HepG2 (cell line): ENCODE data around the gene SMTNL1. TPM values are rescaled to one million over a fixed set of nuclear protein-coding genes. Genes with fewer than 3 reads are reported as not detected.

Experiments
- ATAC-seq: fragments of 200-7000 bp; cut with Tn5 transposase; 3 replicates; pipeline ENCODE4 v1.9.1; 2020; ENCODE audit warnings: mild to moderate bottlenecking, moderate library complexity
- BruUV-seq: library from RNA; stranded (reverse); fragments of 400-500 nt; replicated peaks from 2 replicates; lab custom pipeline; 2021; lab: Mats Ljungman, UMichigan
- CTCF ChIA-PET: fragments of 300-600 bp; formaldehyde crosslinking; extraction: SDS; loops from one replicate; lab custom pipeline; 2021; ENCODE audit warnings: low total read pairs, inconsistent platforms, low intra/inter-chr PET ratio; lab: Yijun Ruan, JAX
- POLR2A ChIA-PET: fragments of 350-600 bp; sonication (Branson Sonifier 250); formaldehyde crosslinking; loops from one replicate; lab custom pipeline; 2020; ENCODE audit warnings: antibody characterized with exemption, inconsistent platforms; lab: Yijun Ruan, JAX
- DNase-seq: peaks from one replicate; pipeline ENCODE4 v3.0.0-alpha.2; 2015; ENCODE audit warnings: low spot score
- FAIRE-seq: peaks from 3 replicates; lab custom pipeline; 2011; peaks lifted over from hg19 to GRCh38; lab: Jason Lieb, UNC
- H2AFZ ChIP-seq: one replicate; pipeline ENCODE4 v1.6.1; 2011; ENCODE audit warnings: low read length, inconsistent platforms
- H3K27ac ChIP-seq: fragments of 300-600 bp; 3 replicates; pipeline ENCODE4 v1.8.0; 2011; ENCODE audit warnings: mixed run types, mild to moderate bottlenecking, mixed read lengths, low read length, inconsistent platforms; ENCODE audit not compliant: insufficient read depth; ENCODE audit errors: extremely low read length
- H3K27me3 ChIP-seq, 2 experiments: fragments of 200-600 bp in 1 of 2; 2 replicates in 1 of 2; 3 replicates in 1 of 2; pipeline versions ENCODE4 v1.6.0 to v1.8.0; 2011; ENCODE audit warnings: low read length in 2 of 2, mild to moderate bottlenecking in 2 of 2, moderate library complexity in 2 of 2, inconsistent platforms in 1 of 2; ENCODE audit not compliant: insufficient read depth in 2 of 2, control insufficient read depth in 1 of 2
- H3K36me3 ChIP-seq, 2 experiments: fragments of 200-600 bp in 1 of 2; replicated peaks in 1 of 2; 2 replicates in 1 of 2; 3 replicates in 1 of 2; pipeline versions ENCODE4 v1.5.1 to v1.8.0; 2011; ENCODE audit warnings: low read length in 2 of 2, inconsistent platforms in 1 of 2; ENCODE audit not compliant: insufficient read depth in 2 of 2, control insufficient read depth in 1 of 2
- H3K4me1 ChIP-seq: 2 replicates; pipeline ENCODE4 v1.5.1; 2012; ENCODE audit warnings: low read length, inconsistent platforms; ENCODE audit not compliant: insufficient read depth
- H3K4me2 ChIP-seq: 2 replicates; pipeline ENCODE4 v1.6.0; 2011; ENCODE audit warnings: low read depth, low read length, inconsistent platforms
- H3K4me3 ChIP-seq, 3 experiments: fragments of 200-600 bp in 1 of 3; sonication (generic), shearing (Covaris generic) in 1 of 3; replicated peaks in 1 of 3; 2 replicates each; pipeline ENCODE4 v1.5.1; 2011 to 2016; ENCODE audit warnings: low read length in 3 of 3, inconsistent platforms in 2 of 3, low read depth in 2 of 3, mild to moderate bottlenecking in 2 of 3, control low read depth in 1 of 3, mixed read lengths in 1 of 3; ENCODE audit not compliant: insufficient read depth in 1 of 3
- H3K79me2 ChIP-seq: one replicate; pipeline ENCODE4 v1.6.1; 2011; ENCODE audit warnings: low read length, inconsistent platforms; ENCODE audit not compliant: insufficient read depth
- H3K9ac ChIP-seq: 2 replicates; pipeline ENCODE4 v1.6.0; 2011; ENCODE audit warnings: mild to moderate bottlenecking, low read depth, low read length, inconsistent platforms; ENCODE audit not compliant: insufficient read depth
- H3K9me3 ChIP-seq: 2 replicates; pipeline ENCODE4 v1.5.1; 2012; ENCODE audit warnings: mild to moderate bottlenecking, low read length
- H4K20me1 ChIP-seq: 2 replicates; pipeline ENCODE4 v1.6.0; 2011; ENCODE audit warnings: inconsistent platforms, mild to moderate bottlenecking, low read length, moderate library complexity; ENCODE audit not compliant: insufficient read depth
- ARID2 ChIP-seq: sonication (generic); formaldehyde crosslinking; IDR thresholded peaks from 2 replicates; pipeline ENCODE4 v1.8.1; 2022; ENCODE audit warnings: mild to moderate bottlenecking, missing genetic modification reagents, borderline replicate concordance
- LCORL ChIP-seq, 2 experiments: fragments of 450-650 bp in 1 of 2; sonication (generic) in 1 of 2; formaldehyde crosslinking in 1 of 2; IDR thresholded peaks; 2 replicates each; pipeline versions ENCODE4 v1.5.0 to v1.6.1; 2017 to 2020; ENCODE audit warnings: antibody characterized with exemption in 1 of 2, missing genetic modification reagents in 1 of 2
- PRDM15 ChIP-seq: sonication (generic); formaldehyde crosslinking; IDR thresholded peaks from 2 replicates; pipeline ENCODE4 v1.4.0; 2020; ENCODE audit warnings: missing genetic modification reagents
- RXRB ChIP-seq: IDR thresholded peaks from 2 replicates; pipeline ENCODE4 v1.6.1; 2016; ENCODE audit warnings: borderline replicate concordance, missing genetic modification reagents, missing compliant biosample characterization
- ZFP37 ChIP-seq: sonication (generic); formaldehyde crosslinking; IDR thresholded peaks from 2 replicates; pipeline ENCODE4 v1.4.0; 2020; ENCODE audit warnings: missing genetic modification reagents, borderline replicate concordance
- ZFX ChIP-seq: sonication (generic); formaldehyde crosslinking; IDR thresholded peaks from 2 replicates; pipeline ENCODE4 v1.4.0; 2020; ENCODE audit warnings: mild to moderate bottlenecking, low read depth, missing genetic modification reagents, moderate library complexity
- ZFY ChIP-seq: sonication (generic); formaldehyde crosslinking; IDR thresholded peaks from 2 replicates; pipeline ENCODE4 v1.4.0; 2020; ENCODE audit warnings: missing genetic modification reagents
- WGBS: methylation state at CpG from one replicate; pipeline ENCODE4 v1.1.6; 2017; ENCODE audit warnings: low lambda C conversion rate; 5-methylcytosine and 5-hydroxymethylcytosine counted together
- in situ Hi-C: cut with HindIII; loops from 2 replicates; pipeline ENCODE4 v1.10.0; 2017; ENCODE audit warnings: low pct_unique_long_range_greater_than_20kb; ENCODE audit not compliant: extremely low pct_ligation_motif_present
- intact Hi-C: fragments of 100-400 bp; cut with micrococcal nuclease; formaldehyde crosslinking; loops from one replicate; pipeline ENCODE4 v1.10.0; 2022; ENCODE audit not compliant: unreplicated experiment
- polyA plus RNA-seq, 8 experiments: library from polyadenylated mRNA; depleted of rRNA in 3 of 8; stranded (reverse) in 7 of 8; unstranded in 1 of 8; fragments of >200 nt; fragmentation: Illumina TruSeq in 4 of 8; extraction: Trizol in 4 of 8; gene quantifications; 2 replicates each; pipeline versions ENCODE4 v1.2.1 to v1.2.3, GENCODE V29; 2011 to 2016; ENCODE audit warnings: low read depth in 4 of 8, missing spikeins in 1 of 8, mixed read lengths in 1 of 8; ENCODE audit not compliant: insufficient read depth in 1 of 8
- total RNA-seq, 5 experiments: library from RNA; depleted of rRNA; stranded (reverse); fragments of >200 nt; fragmentation: Illumina TruSeq; extraction: Trizol; gene quantifications; 2 replicates each; pipeline ENCODE4 v1.2.3, GENCODE V29; 2016; ENCODE audit warnings: low read depth in 1 of 5
- TF ChIP-seq, protein P1 (sequence below): sonication (generic); formaldehyde crosslinking; IDR thresholded peaks from 2 replicates; pipeline ENCODE4 v1.5.0; 2020; ENCODE audit warnings: mild to moderate bottlenecking, missing genetic modification reagents, borderline replicate concordance
- TF ChIP-seq, protein P2 (sequence below): IDR thresholded peaks from 2 replicates; pipeline ENCODE4 v1.4.0; 2020; ENCODE audit warnings: mild to moderate bottlenecking, missing genetic modification reagents

Gene SMTNL1
- total and polyA plus RNA-seq, 2 of the 13 experiments (the other 11 are each of a cell fraction or from before 2014, with no cell fraction given): 0.04 TPM; not detected in 1

GRCh38 chr11:57566005-57566904 lies 28.9 kb downstream of the SMTNL1 start:
- peak overlapping the region; percentile 40 for H3K27ac ChIP-seq
- H3K4me2 ChIP-seq: peak overlapping the region; percentile 98
- ChIA-PET CTCF (interaction anchor here (4.5 kb wide), 1 partner anchor 76 kb away, joined by 79 read pairs; no protein-coding TSS in a partner anchor), POLR2A (no interaction called here)
- no peaks in the 10 kb centered on the region for H3K79me2 ChIP-seq
- ATAC-seq (peak; percentile 52), FAIRE-seq (peak; percentile 76), DNase-seq (peak; percentile 46)
- H3K9ac ChIP-seq: peak overlapping the region; percentile 25
- intact Hi-C loops (no loop called here), in situ Hi-C loops (loop anchor here (5.0 to 10.0 kb wide), 3 partner anchors 76 to 949 kb away; no protein-coding TSS in a partner anchor)
- 4% methylated on average over 4 of the region's 4 CpGs for whole genome bisulfite sequencing
- no peaks in the 10 kb centered on the region; a peak in 1 of 5 replicates for H3K27me3 ChIP-seq
- no peaks in the 10 kb centered on the region for H4K20me1 ChIP-seq
- peak overlapping the region; percentile 88 for H2AFZ ChIP-seq
- peaks cover 24% of the 10 kb centered on the region for H3K4me1 ChIP-seq
- peak overlapping the region; percentile 82 to 98 (median 84) for H3K4me3 ChIP-seq
- H3K36me3 ChIP-seq: no peaks in the 10 kb centered on the region
- BruUV-seq: no TSS peak
- H3K9me3 ChIP-seq: no peaks in the 10 kb centered on the region
- TF ChIP-seq ZFY (CRISPR knock-in tag) (0 out of 2 replicates have a peak, but pooled peaks have one; percentile 10), ZFX (CRISPR knock-in tag) (0 out of 2 replicates have a peak, but pooled peaks have one; percentile 54), PRDM15 (no peak), LCORL (IDR thresholded peaks at IDR 0.05) (no peak), LCORL (CRISPR knock-in tag; IDR thresholded peaks at IDR 0.05) (0 out of 2 replicates have a peak, but pooled peaks have one; percentile 8), ARID2 (CRISPR knock-in tag) (no peak), ZFP37 (no peak), RXRB (CRISPR knock-in tag) (peak; percentile 15; the same call in 1 of the 2 replicates)
- TF ChIP-seq, protein P1, sequence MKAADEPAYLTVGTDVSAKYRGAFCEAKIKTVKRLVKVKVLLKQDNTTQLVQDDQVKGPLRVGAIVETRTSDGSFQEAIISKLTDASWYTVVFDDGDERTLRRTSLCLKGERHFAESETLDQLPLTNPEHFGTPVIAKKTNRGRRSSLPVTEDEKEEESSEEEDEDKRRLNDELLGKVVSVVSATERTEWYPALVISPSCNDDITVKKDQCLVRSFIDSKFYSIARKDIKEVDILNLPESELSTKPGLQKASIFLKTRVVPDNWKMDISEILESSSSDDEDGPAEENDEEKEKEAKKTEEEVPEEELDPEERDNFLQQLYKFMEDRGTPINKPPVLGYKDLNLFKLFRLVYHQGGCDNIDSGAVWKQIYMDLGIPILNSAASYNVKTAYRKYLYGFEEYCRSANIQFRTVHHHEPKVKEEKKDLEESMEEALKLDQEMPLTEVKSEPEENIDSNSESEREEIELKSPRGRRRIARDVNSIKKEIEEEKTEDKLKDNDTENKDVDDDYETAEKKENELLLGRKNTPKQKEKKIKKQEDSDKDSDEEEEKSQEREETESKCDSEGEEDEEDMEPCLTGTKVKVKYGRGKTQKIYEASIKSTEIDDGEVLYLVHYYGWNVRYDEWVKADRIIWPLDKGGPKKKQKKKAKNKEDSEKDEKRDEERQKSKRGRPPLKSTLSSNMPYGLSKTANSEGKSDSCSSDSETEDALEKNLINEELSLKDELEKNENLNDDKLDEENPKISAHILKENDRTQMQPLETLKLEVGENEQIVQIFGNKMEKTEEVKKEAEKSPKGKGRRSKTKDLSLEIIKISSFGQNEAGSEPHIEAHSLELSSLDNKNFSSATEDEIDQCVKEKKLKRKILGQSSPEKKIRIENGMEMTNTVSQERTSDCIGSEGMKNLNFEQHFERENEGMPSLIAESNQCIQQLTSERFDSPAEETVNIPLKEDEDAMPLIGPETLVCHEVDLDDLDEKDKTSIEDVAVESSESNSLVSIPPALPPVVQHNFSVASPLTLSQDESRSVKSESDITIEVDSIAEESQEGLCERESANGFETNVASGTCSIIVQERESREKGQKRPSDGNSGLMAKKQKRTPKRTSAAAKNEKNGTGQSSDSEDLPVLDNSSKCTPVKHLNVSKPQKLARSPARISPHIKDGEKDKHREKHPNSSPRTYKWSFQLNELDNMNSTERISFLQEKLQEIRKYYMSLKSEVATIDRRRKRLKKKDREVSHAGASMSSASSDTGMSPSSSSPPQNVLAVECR (CRISPR knock-in tag): peak; percentile 39; the same call in 1 of the 2 replicates
- TF ChIP-seq, protein P2, sequence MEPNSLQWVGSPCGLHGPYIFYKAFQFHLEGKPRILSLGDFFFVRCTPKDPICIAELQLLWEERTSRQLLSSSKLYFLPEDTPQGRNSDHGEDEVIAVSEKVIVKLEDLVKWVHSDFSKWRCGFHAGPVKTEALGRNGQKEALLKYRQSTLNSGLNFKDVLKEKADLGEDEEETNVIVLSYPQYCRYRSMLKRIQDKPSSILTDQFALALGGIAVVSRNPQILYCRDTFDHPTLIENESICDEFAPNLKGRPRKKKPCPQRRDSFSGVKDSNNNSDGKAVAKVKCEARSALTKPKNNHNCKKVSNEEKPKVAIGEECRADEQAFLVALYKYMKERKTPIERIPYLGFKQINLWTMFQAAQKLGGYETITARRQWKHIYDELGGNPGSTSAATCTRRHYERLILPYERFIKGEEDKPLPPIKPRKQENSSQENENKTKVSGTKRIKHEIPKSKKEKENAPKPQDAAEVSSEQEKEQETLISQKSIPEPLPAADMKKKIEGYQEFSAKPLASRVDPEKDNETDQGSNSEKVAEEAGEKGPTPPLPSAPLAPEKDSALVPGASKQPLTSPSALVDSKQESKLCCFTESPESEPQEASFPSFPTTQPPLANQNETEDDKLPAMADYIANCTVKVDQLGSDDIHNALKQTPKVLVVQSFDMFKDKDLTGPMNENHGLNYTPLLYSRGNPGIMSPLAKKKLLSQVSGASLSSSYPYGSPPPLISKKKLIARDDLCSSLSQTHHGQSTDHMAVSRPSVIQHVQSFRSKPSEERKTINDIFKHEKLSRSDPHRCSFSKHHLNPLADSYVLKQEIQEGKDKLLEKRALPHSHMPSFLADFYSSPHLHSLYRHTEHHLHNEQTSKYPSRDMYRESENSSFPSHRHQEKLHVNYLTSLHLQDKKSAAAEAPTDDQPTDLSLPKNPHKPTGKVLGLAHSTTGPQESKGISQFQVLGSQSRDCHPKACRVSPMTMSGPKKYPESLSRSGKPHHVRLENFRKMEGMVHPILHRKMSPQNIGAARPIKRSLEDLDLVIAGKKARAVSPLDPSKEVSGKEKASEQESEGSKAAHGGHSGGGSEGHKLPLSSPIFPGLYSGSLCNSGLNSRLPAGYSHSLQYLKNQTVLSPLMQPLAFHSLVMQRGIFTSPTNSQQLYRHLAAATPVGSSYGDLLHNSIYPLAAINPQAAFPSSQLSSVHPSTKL: 0 out of 2 replicates have a peak, but pooled peaks have one; percentile 7
